Spleen (tissue), 7 donors: ENCODE measurements around the gene PCSK6.

Experiments used
- CTCF ChIP-seq, 11 experiments: fragments of 200-600 bp in 7 of 11; fragments of 450-650 bp in 4 of 11; sonication (generic) in 4 of 11; IDR thresholded peaks in 8 of 11; conservative IDR thresholded peaks in 3 of 11; 1 replicate in 7 of 11; 2 replicates in 4 of 11; pipeline versions ENCODE4 v1.4.0 to v1.8.0; 2016 to 2021; ENCODE audit warnings: antibody characterized with exemption in 11 of 11, inconsistent platforms in 4 of 11, mild to moderate bottlenecking in 1 of 11
- POLR2A ChIP-seq, 3 donors: fragments of 450-650 bp; IDR thresholded peaks; one replicate each; pipeline ENCODE4 v1.5.1; 2017; ENCODE audit warnings: antibody characterized with exemption in 3 of 3, mild to moderate bottlenecking in 1 of 3
- POLR2AphosphoS5 ChIP-seq, 3 donors: sonication (generic); formaldehyde crosslinking; IDR thresholded peaks; one replicate each; pipeline ENCODE4 v1.5.1; 2017; ENCODE audit warnings: antibody characterized with exemption in 3 of 3
- donor health status: DM: no; HTN: no; CAD: no; lungs with moderate emphysema.
- donor health status: DM: no; HTN: no; CAD: no.
- donor health status: DM: no; HTN: no; CAD: no.

DNA sequence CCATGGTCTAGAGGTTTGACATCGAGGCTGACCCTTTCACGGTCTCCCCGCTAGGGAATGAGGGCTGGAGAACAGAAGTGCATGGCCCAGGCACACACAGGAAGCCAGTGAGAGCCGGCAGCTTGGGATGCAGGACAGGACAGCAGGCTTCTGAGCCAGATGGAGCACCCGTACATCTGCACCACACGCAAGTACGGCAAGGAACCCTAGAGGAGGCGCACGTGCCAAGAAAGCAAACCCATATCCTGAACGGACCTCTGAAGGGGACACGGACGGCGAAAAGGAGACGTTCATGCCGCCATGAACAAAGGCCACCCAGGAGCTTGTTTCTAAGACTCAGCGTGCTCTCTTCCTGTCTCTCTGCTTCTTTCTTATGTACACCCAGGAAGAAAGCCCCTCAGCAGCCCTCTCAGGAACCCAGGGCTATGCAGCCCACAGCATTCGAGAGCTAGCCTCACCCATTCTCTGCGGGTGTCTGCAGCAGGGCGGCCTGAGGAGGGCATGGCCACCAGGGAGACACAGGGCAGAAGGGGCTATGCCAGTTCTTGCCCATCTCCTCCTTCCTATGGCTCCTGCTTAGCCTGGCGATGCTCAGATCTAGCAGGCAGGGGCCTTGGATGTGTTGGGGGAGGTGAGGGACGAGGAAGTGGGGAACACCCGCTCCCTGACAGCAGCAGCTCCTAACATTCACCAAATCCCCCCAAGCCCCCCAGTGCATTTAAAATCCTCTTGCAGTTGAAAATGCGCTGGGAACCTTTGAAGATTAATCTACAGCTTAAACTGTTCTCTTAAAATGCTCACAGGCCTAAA, 81.3 kb downstream of the PCSK6 start:
- TF ChIP-seq CTCF (IDR thresholded peaks at IDR 0.05 in 8 of 11, conservative IDR thresholded peaks at IDR 0.05 in 3 of 11): no peak
- TF ChIP-seq POLR2A (IDR thresholded peaks at IDR 0.05): no peak
- peak in 2 of 3 donors; percentile 16 to 33 for TF ChIP-seq POLR2AphosphoS5 (IDR thresholded peaks at IDR 0.05)
